ENCODE results near the gene CLCN1.

Gene CLCN1

GRCh38 chr7:143315776-143316175 lies at the start of gene CLCN1:
TSS of gene CLCN1 (plus strand) at chr7:143316111. CDS start at chr7:143316213, 102 bp downstream.
- H3K4me3 ChIP-seq (ENCODE audit: low read depth, low read length): no peak within 1 kb of the TSS
- no peak for TF ChIP-seq CTCF (IDR thresholded peaks at IDR 0.05; ENCODE audit: borderline replicate concordance, insufficient read depth, low read depth, low read length)

GRCh38 chr7:143269251-143269650 lies 46.7 kb upstream of the CLCN1 start:
- no peak for TF ChIP-seq CTCF (IDR thresholded peaks at IDR 0.05; ENCODE audit: borderline replicate concordance, insufficient read depth, low read depth, low read length)
- no peak overlapping the region for H3K4me3 ChIP-seq (ENCODE audit: low read depth, low read length)

GRCh38 chr7:143271240-143271639 lies 44.7 kb upstream of the CLCN1 start:
- no peak overlapping the region for H3K4me3 ChIP-seq (ENCODE audit: low read depth, low read length)
- no peak for TF ChIP-seq CTCF (IDR thresholded peaks at IDR 0.05; ENCODE audit: borderline replicate concordance, insufficient read depth, low read depth, low read length)

GRCh38 chr7:143272871-143273270 lies 43.0 kb upstream of the CLCN1 start:
- no peak overlapping the region for H3K4me3 ChIP-seq (ENCODE audit: low read depth, low read length)
- no peak for TF ChIP-seq CTCF (IDR thresholded peaks at IDR 0.05; ENCODE audit: borderline replicate concordance, insufficient read depth, low read depth, low read length)

GRCh38 chr7:143279186-143280098 lies 36.5 kb upstream of the CLCN1 start:
- TF ChIP-seq CTCF (IDR thresholded peaks at IDR 0.05; ENCODE audit: borderline replicate concordance, insufficient read depth, low read depth, low read length): no peak
- H3K4me3 ChIP-seq (ENCODE audit: low read depth, low read length): no peak overlapping the region

- no peak for TF ChIP-seq CTCF (IDR thresholded peaks at IDR 0.05; ENCODE audit: borderline replicate concordance, insufficient read depth, low read depth, low read length)
- H3K4me3 ChIP-seq (ENCODE audit: low read depth, low read length): no peak overlapping the region
These were observed 35.8 kb upstream of the CLCN1 start for GRCh38 chr7:143280160-143280559.

- TF ChIP-seq CTCF (IDR thresholded peaks at IDR 0.05; ENCODE audit: borderline replicate concordance, insufficient read depth, low read depth, low read length): no peak
- H3K4me3 ChIP-seq (ENCODE audit: low read depth, low read length): no peak overlapping the region
These were observed 35.3 kb upstream of the CLCN1 start for GRCh38 chr7:143280566-143280965.

All from GM12875 (cell line).